Measurements from ENCODE around the gene LIPT2.

Gene LIPT2

DNA sequence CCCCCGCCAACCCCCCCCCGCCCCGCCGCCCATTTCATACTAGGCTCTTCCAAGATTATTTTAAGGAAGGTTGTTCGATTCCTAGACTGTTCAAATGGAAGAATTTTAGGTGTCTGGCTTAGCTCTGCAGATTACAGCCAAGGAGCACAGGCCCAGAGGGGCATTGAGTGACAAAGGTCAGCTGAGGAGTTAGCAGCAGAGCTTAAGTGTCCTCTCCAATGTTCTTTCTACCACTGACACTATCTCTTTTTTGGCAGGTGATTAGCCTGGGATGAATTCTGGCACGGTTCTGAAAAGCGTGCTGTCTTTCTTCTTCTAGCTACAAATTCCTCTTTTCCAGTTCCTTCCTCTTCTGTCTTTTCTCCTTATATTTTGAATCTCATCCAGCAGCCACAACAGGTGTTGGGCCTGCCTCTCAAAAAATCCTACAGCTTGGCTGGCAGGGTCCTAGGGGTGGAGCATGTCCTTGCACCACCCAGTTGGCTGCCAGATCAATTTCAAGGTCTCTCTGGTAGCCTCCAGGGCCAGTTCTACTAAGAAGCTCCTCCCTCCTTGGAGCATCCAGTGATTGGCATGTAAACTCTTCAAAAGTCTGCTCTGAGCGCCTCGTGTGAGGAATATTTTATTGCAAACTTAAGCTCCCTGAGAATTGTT lies 49.2 kb downstream of the LIPT2 start:
- DNase-seq (ENCODE audit: low read depth), result no peak
- TF ChIP-seq, protein P1, sequence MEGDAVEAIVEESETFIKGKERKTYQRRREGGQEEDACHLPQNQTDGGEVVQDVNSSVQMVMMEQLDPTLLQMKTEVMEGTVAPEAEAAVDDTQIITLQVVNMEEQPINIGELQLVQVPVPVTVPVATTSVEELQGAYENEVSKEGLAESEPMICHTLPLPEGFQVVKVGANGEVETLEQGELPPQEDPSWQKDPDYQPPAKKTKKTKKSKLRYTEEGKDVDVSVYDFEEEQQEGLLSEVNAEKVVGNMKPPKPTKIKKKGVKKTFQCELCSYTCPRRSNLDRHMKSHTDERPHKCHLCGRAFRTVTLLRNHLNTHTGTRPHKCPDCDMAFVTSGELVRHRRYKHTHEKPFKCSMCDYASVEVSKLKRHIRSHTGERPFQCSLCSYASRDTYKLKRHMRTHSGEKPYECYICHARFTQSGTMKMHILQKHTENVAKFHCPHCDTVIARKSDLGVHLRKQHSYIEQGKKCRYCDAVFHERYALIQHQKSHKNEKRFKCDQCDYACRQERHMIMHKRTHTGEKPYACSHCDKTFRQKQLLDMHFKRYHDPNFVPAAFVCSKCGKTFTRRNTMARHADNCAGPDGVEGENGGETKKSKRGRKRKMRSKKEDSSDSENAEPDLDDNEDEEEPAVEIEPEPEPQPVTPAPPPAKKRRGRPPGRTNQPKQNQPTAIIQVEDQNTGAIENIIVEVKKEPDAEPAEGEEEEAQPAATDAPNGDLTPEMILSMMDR (conservative IDR thresholded peaks at IDR 0.05; ENCODE audit: control insufficient read depth, insufficient read depth, low read depth, low read length), result no peak

DNA sequence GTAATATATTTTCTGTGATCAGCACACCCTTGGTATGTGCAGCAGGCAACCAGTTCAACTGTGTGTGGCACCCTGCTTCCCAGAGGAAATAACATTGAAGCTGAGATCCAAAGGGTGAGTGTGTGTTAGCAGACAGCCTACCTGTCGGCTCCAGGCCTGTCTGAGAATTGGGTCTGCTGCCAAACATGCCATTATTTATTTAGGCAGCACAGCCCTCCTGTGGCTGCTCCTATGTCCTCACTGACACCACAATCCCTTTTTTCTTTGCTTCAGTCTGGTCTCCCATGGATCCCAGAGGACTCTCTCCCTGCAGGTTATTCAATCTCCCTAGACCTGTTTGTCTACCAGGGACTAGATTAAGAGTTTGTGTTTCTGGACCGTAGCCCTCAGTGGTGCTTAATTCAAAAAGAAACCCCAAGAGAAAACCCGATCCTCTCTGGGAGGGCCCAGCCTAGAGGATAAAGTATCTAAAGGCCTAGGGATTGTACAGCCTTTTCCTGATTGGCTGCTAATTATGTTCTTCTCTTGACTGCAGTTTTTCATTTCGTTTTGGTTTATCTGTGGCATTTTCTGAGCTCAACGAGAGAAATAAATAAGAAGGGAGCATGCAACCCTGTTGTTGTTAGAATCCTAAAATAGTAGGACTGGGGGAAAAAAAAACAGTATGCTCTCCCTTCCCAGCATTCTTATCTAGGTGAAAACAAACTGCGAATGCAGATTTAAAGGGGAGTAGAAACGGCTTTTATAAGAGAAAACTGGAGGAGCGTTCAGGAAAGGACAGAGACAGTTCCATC lies 50.3 kb downstream of the LIPT2 start:
- no peak for DNase-seq (ENCODE audit: low read depth)
- no peak overlapping the region for H3K4me3 ChIP-seq (ENCODE audit: control insufficient read depth, low read depth, low read length)
- TF ChIP-seq, protein P1 (conservative IDR thresholded peaks at IDR 0.05; ENCODE audit: control insufficient read depth, insufficient read depth, low read depth, low read length), result no peak

More for the DNA sequence above, 49.2 kb downstream of the LIPT2 start:
- H3K4me3 ChIP-seq (ENCODE audit: control insufficient read depth, low read depth, low read length), result no peak overlapping the region

DNA sequence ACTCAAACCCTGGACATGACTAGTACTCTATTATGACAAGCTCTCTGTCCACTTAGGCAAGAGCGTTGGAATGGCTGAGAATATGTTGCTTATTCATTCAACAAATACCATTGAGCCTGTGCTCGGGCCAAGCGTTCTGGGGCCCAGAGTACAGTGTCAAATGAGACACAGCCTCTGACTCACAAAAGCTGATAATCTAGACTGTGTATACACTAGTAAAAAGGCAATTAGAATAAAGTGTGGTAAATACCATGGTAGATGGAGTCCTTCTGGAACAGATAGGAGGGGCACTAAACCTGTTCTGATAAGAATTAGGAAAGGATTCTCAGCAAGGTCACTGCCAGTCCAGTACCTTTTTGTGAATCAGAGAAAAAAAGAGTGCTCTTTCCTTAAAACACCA lies 50.9 kb downstream of the LIPT2 start:
- no peak for DNase-seq (ENCODE audit: low read depth)
- TF ChIP-seq, protein P1 (conservative IDR thresholded peaks at IDR 0.05; ENCODE audit: control insufficient read depth, insufficient read depth, low read depth, low read length), result no peak
- H3K4me3 ChIP-seq (ENCODE audit: control insufficient read depth, low read depth, low read length), result no peak overlapping the region
